NCI-H1694 treated with DMSO at 0.1 percent for 48 hours (cell line): ENCODE data around the gene C4B.

Experiments
- DNase-seq: peaks from one replicate; lab custom pipeline; 2025; lab: John Stamatoyannopoulos, UW

The C4B gene

DNA sequence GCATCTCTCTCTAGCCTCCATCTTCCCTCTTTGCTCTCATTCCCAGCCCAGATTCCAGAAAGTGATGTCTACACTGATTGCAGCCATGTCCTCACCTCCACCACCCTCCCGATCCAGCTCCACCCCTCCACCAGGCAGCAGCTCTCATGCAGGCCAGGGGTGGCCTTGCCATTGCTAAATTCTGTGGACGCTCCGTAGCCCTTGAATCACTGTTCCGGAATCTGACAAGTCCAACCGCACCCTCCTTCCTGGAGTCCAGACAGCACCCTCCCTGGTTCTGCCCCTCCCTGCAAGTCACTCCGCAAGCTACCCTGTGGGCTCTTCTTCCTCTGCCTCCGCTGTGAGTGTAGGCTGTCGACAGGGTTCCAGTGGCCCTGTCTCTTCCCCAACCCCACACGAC lies 68.3 kb downstream of the C4B start:
- DNase-seq: no peak

DNA sequence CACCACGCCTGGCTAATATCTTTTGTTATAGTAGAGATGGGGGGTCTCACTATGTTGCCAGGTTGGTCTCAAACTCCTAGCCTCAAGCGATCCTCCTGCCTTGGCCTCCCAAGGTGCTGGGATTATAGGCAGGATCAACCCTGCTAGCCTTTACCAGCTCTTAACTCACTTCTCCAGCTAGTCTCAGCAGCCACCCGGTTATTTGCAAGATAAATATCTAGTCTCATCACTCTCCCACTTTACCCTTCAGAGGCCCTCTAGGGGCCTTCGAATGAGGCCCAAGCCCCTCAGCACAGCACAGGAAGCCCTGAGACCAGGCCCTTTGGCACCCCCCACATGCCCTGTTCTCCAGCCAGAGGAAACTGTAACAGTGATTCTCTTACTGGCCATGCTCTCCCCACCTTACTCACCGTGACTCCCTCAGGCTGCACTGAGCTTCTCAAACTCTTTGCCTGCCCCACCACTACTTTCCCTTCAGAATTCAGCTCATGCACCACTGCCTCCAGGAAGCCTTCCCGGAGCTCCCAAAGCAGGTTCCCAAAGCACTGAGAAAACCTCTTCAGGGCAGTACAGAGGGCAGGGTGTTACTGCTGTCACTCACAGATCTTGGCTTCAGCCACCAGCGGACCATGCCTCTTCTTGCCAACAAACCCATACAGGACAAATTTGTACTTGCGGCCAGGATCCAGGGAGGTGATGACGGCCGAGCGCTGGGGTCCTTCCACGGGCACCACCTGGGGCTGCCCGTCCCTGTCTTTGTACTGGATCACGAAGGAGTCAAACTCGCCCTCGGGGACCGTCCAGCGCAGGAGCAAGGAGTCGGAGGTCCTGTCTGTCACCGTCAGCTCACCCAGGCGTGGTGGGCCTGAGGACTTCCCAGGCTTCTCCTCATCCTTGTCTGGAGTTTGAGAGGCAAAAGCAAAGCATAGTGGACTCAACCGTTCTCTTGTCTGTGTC lies 69.5 kb downstream of the C4B start:
- no peak for DNase-seq

DNA sequence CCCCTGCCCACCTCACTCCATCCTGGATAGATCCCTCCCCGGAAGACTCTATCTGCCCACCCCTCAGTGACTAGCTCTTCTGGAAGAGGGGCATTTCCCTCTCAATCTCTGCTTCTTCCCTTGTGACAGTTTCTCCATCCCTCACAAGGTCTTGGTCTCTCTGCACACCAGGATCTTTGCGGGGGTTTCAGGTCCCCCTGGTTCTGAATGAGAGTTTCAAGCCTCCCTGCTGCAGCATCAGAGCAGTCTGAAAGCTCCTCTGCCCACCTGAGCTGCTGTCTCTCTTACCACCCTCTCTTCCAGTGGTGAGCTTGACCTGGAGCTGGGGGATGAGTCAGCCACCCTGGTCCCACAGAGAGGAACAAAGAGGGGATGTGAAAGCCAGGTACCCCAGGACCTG lies 70.2 kb downstream of the C4B start:
- no peak for DNase-seq
